Measurements from ENCODE around the gene PHACTR1.

PHACTR1 gene

GRCh38 chr6:12911427-12911826 lies 194.9 kb downstream of the PHACTR1 start:
- Histone ChIP-seq H3K36me3 (ENCODE audit: insufficient read depth, low read depth, low read length) (no peaks in the 10 kb centered on the region), H3K9ac (ENCODE audit: low read depth, low read length) (no peak overlapping the region), H3K4me3 (ENCODE audit: low read length) (no peak overlapping the region), H3K4me1 (ENCODE audit: insufficient read depth, low read length) (peaks cover 4% of the 10 kb centered on the region; the same call in 1 of the 2 replicates), H3K27me3 (ENCODE audit: insufficient read depth, low read length) (no peaks in the 10 kb centered on the region), H3K9me3 (ENCODE audit: insufficient read depth, low read depth, low read length) (no peaks in the 10 kb centered on the region), H3K27ac (ENCODE audit: low read length) (no peak overlapping the region)

GRCh38 chr6:12913201-12913600 lies 196.6 kb downstream of the PHACTR1 start:
- H3K9me3 ChIP-seq (ENCODE audit: insufficient read depth, low read depth, low read length), result no peaks in the 10 kb centered on the region
- peaks cover 4% of the 10 kb centered on the region; the same call in 1 of the 2 replicates for H3K4me1 ChIP-seq (ENCODE audit: insufficient read depth, low read length)
- H3K4me3 ChIP-seq (ENCODE audit: low read length), result no peak overlapping the region
- H3K27ac ChIP-seq (ENCODE audit: low read length), result no peak overlapping the region
- no peaks in the 10 kb centered on the region for H3K27me3 ChIP-seq (ENCODE audit: insufficient read depth, low read length)
- H3K36me3 ChIP-seq (ENCODE audit: insufficient read depth, low read depth, low read length), result no peaks in the 10 kb centered on the region
- H3K9ac ChIP-seq (ENCODE audit: low read depth, low read length), result no peak overlapping the region

- H3K4me3 ChIP-seq (ENCODE audit: low read length), result no peak overlapping the region
- no peaks in the 10 kb centered on the region for H3K36me3 ChIP-seq (ENCODE audit: insufficient read depth, low read depth, low read length)
- H3K27me3 ChIP-seq (ENCODE audit: insufficient read depth, low read length), result no peaks in the 10 kb centered on the region
- no peaks in the 10 kb centered on the region for H3K9me3 ChIP-seq (ENCODE audit: insufficient read depth, low read depth, low read length)
- peaks cover 4% of the 10 kb centered on the region; the same call in 1 of the 2 replicates for H3K4me1 ChIP-seq (ENCODE audit: insufficient read depth, low read length)
- H3K9ac ChIP-seq (ENCODE audit: low read depth, low read length), result no peak overlapping the region
- no peak overlapping the region for H3K27ac ChIP-seq (ENCODE audit: low read length)
Measured at GRCh38 chr6:12916006-12916405, 199.4 kb downstream of the PHACTR1 start.

GRCh38 chr6:12916420-12917136 lies 200.0 kb downstream of the PHACTR1 start:
- no peaks in the 10 kb centered on the region for H3K9me3 ChIP-seq (ENCODE audit: insufficient read depth, low read depth, low read length)
- no peaks in the 10 kb centered on the region for H3K36me3 ChIP-seq (ENCODE audit: insufficient read depth, low read depth, low read length)
- no peak overlapping the region for H3K27ac ChIP-seq (ENCODE audit: low read length)
- no peaks in the 10 kb centered on the region for H3K27me3 ChIP-seq (ENCODE audit: insufficient read depth, low read length)
- H3K4me1 ChIP-seq (ENCODE audit: insufficient read depth, low read length), result peaks cover 2% of the 10 kb centered on the region; the same call in 1 of the 2 replicates
- H3K9ac ChIP-seq (ENCODE audit: low read depth, low read length), result no peak overlapping the region
- no peak overlapping the region for H3K4me3 ChIP-seq (ENCODE audit: low read length)

- H3K36me3 ChIP-seq (ENCODE audit: insufficient read depth, low read depth, low read length), result no peaks in the 10 kb centered on the region
- no peaks in the 10 kb centered on the region for H3K9me3 ChIP-seq (ENCODE audit: insufficient read depth, low read depth, low read length)
- no peak overlapping the region for H3K27ac ChIP-seq (ENCODE audit: low read length)
- H3K27me3 ChIP-seq (ENCODE audit: insufficient read depth, low read length), result no peaks in the 10 kb centered on the region
- no peak overlapping the region for H3K9ac ChIP-seq (ENCODE audit: low read depth, low read length)
- no peaks in the 10 kb centered on the region for H3K4me1 ChIP-seq (ENCODE audit: insufficient read depth, low read length)
- H3K4me3 ChIP-seq (ENCODE audit: low read length), result no peak overlapping the region
Measured at GRCh38 chr6:12921467-12921866, 204.9 kb downstream of the PHACTR1 start.

- H3K36me3 ChIP-seq (ENCODE audit: insufficient read depth, low read depth, low read length), result no peaks in the 10 kb centered on the region
- no peaks in the 10 kb centered on the region for H3K9me3 ChIP-seq (ENCODE audit: insufficient read depth, low read depth, low read length)
- no peak overlapping the region for H3K4me3 ChIP-seq (ENCODE audit: low read length)
- H3K27ac ChIP-seq (ENCODE audit: low read length), result no peak overlapping the region
- H3K4me1 ChIP-seq (ENCODE audit: insufficient read depth, low read length), result no peaks in the 10 kb centered on the region
- no peaks in the 10 kb centered on the region for H3K27me3 ChIP-seq (ENCODE audit: insufficient read depth, low read length)
- H3K9ac ChIP-seq (ENCODE audit: low read depth, low read length), result no peak overlapping the region
Measured at GRCh38 chr6:12923644-12924235, 207.2 kb downstream of the PHACTR1 start.

GRCh38 chr6:12924911-12925310 lies 208.3 kb downstream of the PHACTR1 start:
- no peaks in the 10 kb centered on the region for H3K27me3 ChIP-seq (ENCODE audit: insufficient read depth, low read length)
- H3K27ac ChIP-seq (ENCODE audit: low read length), result no peak overlapping the region
- no peaks in the 10 kb centered on the region for H3K36me3 ChIP-seq (ENCODE audit: insufficient read depth, low read depth, low read length)
- H3K9ac ChIP-seq (ENCODE audit: low read depth, low read length), result no peak overlapping the region
- no peaks in the 10 kb centered on the region for H3K4me1 ChIP-seq (ENCODE audit: insufficient read depth, low read length)
- no peak overlapping the region for H3K4me3 ChIP-seq (ENCODE audit: low read length)
- no peaks in the 10 kb centered on the region for H3K9me3 ChIP-seq (ENCODE audit: insufficient read depth, low read depth, low read length)

- no peaks in the 10 kb centered on the region for H3K9me3 ChIP-seq (ENCODE audit: insufficient read depth, low read depth, low read length)
- H3K9ac ChIP-seq (ENCODE audit: low read depth, low read length), result no peak overlapping the region
- no peak overlapping the region for H3K4me3 ChIP-seq (ENCODE audit: low read length)
- H3K4me1 ChIP-seq (ENCODE audit: insufficient read depth, low read length), result no peaks in the 10 kb centered on the region; the same call in 1 of the 2 replicates
- no peak overlapping the region for H3K27ac ChIP-seq (ENCODE audit: low read length)
- no peaks in the 10 kb centered on the region for H3K27me3 ChIP-seq (ENCODE audit: insufficient read depth, low read length)
- no peaks in the 10 kb centered on the region for H3K36me3 ChIP-seq (ENCODE audit: insufficient read depth, low read depth, low read length)
Measured at GRCh38 chr6:12927746-12928145, 211.2 kb downstream of the PHACTR1 start.

- H3K27me3 ChIP-seq (ENCODE audit: insufficient read depth, low read length), result no peaks in the 10 kb centered on the region
- H3K9ac ChIP-seq (ENCODE audit: low read depth, low read length), result no peak overlapping the region
- H3K4me3 ChIP-seq (ENCODE audit: low read length), result no peak overlapping the region
- H3K27ac ChIP-seq (ENCODE audit: low read length), result no peak overlapping the region
- H3K4me1 ChIP-seq (ENCODE audit: insufficient read depth, low read length), result no peaks in the 10 kb centered on the region; the same call in 1 of the 2 replicates
- H3K9me3 ChIP-seq (ENCODE audit: insufficient read depth, low read depth, low read length), result no peaks in the 10 kb centered on the region
- H3K36me3 ChIP-seq (ENCODE audit: insufficient read depth, low read depth, low read length), result no peaks in the 10 kb centered on the region
Measured at GRCh38 chr6:12929678-12930077, 213.1 kb downstream of the PHACTR1 start.

GRCh38 chr6:12931639-12932038 lies 215.1 kb downstream of the PHACTR1 start:
- Histone ChIP-seq H3K9ac (ENCODE audit: low read depth, low read length) (no peak overlapping the region), H3K27me3 (ENCODE audit: insufficient read depth, low read length) (no peaks in the 10 kb centered on the region), H3K4me1 (ENCODE audit: insufficient read depth, low read length) (no peaks in the 10 kb centered on the region; the same call in 1 of the 2 replicates), H3K27ac (ENCODE audit: low read length) (no peak overlapping the region), H3K36me3 (ENCODE audit: insufficient read depth, low read depth, low read length) (no peaks in the 10 kb centered on the region), H3K4me3 (ENCODE audit: low read length) (no peak overlapping the region), H3K9me3 (ENCODE audit: insufficient read depth, low read depth, low read length) (no peaks in the 10 kb centered on the region)

- no peaks in the 10 kb centered on the region; the same call in 1 of the 2 replicates for H3K4me1 ChIP-seq (ENCODE audit: insufficient read depth, low read length)
- no peak overlapping the region for H3K4me3 ChIP-seq (ENCODE audit: low read length)
- no peak overlapping the region for H3K9ac ChIP-seq (ENCODE audit: low read depth, low read length)
- no peaks in the 10 kb centered on the region for H3K27me3 ChIP-seq (ENCODE audit: insufficient read depth, low read length)
- no peaks in the 10 kb centered on the region for H3K36me3 ChIP-seq (ENCODE audit: insufficient read depth, low read depth, low read length)
- no peak overlapping the region for H3K27ac ChIP-seq (ENCODE audit: low read length)
- no peaks in the 10 kb centered on the region for H3K9me3 ChIP-seq (ENCODE audit: insufficient read depth, low read depth, low read length)
Measured at GRCh38 chr6:12935637-12936036, 219.1 kb downstream of the PHACTR1 start.

GRCh38 chr6:12937971-12938370 lies 221.4 kb downstream of the PHACTR1 start:
- no peaks in the 10 kb centered on the region for H3K27me3 ChIP-seq (ENCODE audit: insufficient read depth, low read length)
- H3K9ac ChIP-seq (ENCODE audit: low read depth, low read length), result no peak overlapping the region
- no peak overlapping the region for H3K27ac ChIP-seq (ENCODE audit: low read length)
- no peaks in the 10 kb centered on the region for H3K9me3 ChIP-seq (ENCODE audit: insufficient read depth, low read depth, low read length)
- H3K4me3 ChIP-seq (ENCODE audit: low read length), result no peak overlapping the region
- H3K36me3 ChIP-seq (ENCODE audit: insufficient read depth, low read depth, low read length), result no peaks in the 10 kb centered on the region
- no peaks in the 10 kb centered on the region for H3K4me1 ChIP-seq (ENCODE audit: insufficient read depth, low read length)
